B cell (primary cell): ENCODE measurements around the gene ANKDD1A. TPM values are rescaled to one million over a fixed set of nuclear protein-coding genes. Genes with fewer than 3 reads are reported as not detected.

Experiments used
- ATAC-seq: fragments of 200-7000 bp; cut with Tn5 transposase; one replicate; pipeline ENCODE4 v1.10.0; 2021; ENCODE audit warnings: low read depth, mild to moderate bottlenecking, moderate number of reproducible peaks, moderate library complexity
- CTCF ChIA-PET: fragments of 350-600 bp; sonication (Branson Sonifier 250); formaldehyde crosslinking; loops from one replicate; lab custom pipeline; 2021; ENCODE audit warnings: antibody characterized with exemption, inconsistent platforms; lab: Charles Lee
- POLR2A ChIA-PET: fragments of 350-600 bp; sonication (Branson Sonifier 250); formaldehyde crosslinking; loops from one replicate; lab custom pipeline; 2021; ENCODE audit warnings: antibody characterized with exemption; lab: Charles Lee
- DNase-seq: peaks from one replicate; pipeline ENCODE4 v3.0.0; 2013
- H2AFZ ChIP-seq: 2 replicates; pipeline ENCODE4 v1.6.1; 2012; ENCODE audit warnings: mild to moderate bottlenecking, low read depth, low read length; ENCODE audit not compliant: insufficient read depth, poor library complexity, severe bottlenecking
- H3K27ac ChIP-seq, 2 donors: 1 replicate in 1 of 2; 2 replicates in 1 of 2; pipeline ENCODE4 v1.5.1; 2012 to 2013; ENCODE audit warnings: low read length in 2 of 2, mild to moderate bottlenecking in 2 of 2, moderate library complexity in 1 of 2
- H3K27me3 ChIP-seq, 4 experiments: fragments of 200-600 bp in 1 of 4; sonication (generic) in 1 of 4; replicated peaks in 1 of 4; 1 replicate in 2 of 4; 2 replicates in 2 of 4; pipeline versions ENCODE4 v1.6.1 to v1.7.0; 2013 to 2016; ENCODE audit warnings: low read length in 3 of 4, mild to moderate bottlenecking in 2 of 4, mixed read lengths in 1 of 4, moderate library complexity in 1 of 4; ENCODE audit not compliant: insufficient read depth in 4 of 4, control insufficient read depth in 3 of 4; ENCODE audit errors: control extremely low read depth in 1 of 4
- H3K36me3 ChIP-seq, 2 experiments: replicated peaks in 1 of 2; 1 replicate in 1 of 2; 2 replicates in 1 of 2; pipeline versions ENCODE4 v1.6.1 to v1.7.1; 2013; ENCODE audit warnings: low read length in 1 of 2; ENCODE audit not compliant: insufficient read depth in 2 of 2, control insufficient read depth in 1 of 2; ENCODE audit errors: control extremely low read depth in 1 of 2, extremely low read depth in 1 of 2
- H3K4me1 ChIP-seq, 2 donors: fragments of 200-600 bp in 1 of 2; sonication (generic) in 1 of 2; 1 replicate in 1 of 2; 2 replicates in 1 of 2; pipeline versions ENCODE4 v1.5.1 to v1.6.1; 2013 to 2017; ENCODE audit warnings: low read length in 2 of 2; ENCODE audit not compliant: control insufficient read depth in 2 of 2, insufficient read depth in 2 of 2
- H3K4me2 ChIP-seq: replicated peaks from 2 replicates; pipeline ENCODE3; 2012; ENCODE audit warnings: mild to moderate bottlenecking, low read depth, low read length; ENCODE audit not compliant: poor library complexity, severe bottlenecking
- H3K4me3 ChIP-seq, 5 experiments: fragments of 200-600 bp in 1 of 5; sonication (generic) in 1 of 5; 1 replicate in 3 of 5; 2 replicates in 2 of 5; pipeline versions ENCODE4 v1.5.1 to v1.7.0; 2011 to 2016; ENCODE audit warnings: low read length in 4 of 5, mild to moderate bottlenecking in 4 of 5, low read depth in 2 of 5, control low read depth in 1 of 5, moderate library complexity in 1 of 5; ENCODE audit not compliant: insufficient read depth in 1 of 5; ENCODE audit errors: control extremely low read depth in 1 of 5, extremely low read depth in 1 of 5
- H3K79me2 ChIP-seq: fragments of 200-600 bp; sonication (generic); one replicate; pipeline ENCODE4 v1.6.0; 2016; ENCODE audit warnings: low read length; ENCODE audit not compliant: control insufficient read depth, insufficient read depth
- H3K9ac ChIP-seq: fragments of 200-600 bp; sonication (generic); 2 replicates; pipeline ENCODE4 v1.6.1; 2017; ENCODE audit warnings: mild to moderate bottlenecking, low read length, moderate library complexity
- H3K9me3 ChIP-seq, 3 donors: one replicate each; pipeline versions ENCODE4 v1.6.1 to v1.7.1; 2013; ENCODE audit warnings: low read length in 2 of 3; ENCODE audit not compliant: control insufficient read depth in 2 of 3, insufficient read depth in 1 of 3; ENCODE audit errors: control extremely low read depth in 1 of 3
- H4K20me1 ChIP-seq: 2 replicates; pipeline ENCODE4 v1.6.0; 2012; ENCODE audit warnings: mild to moderate bottlenecking, low read length; ENCODE audit not compliant: insufficient read depth, control insufficient read depth, poor library complexity, severe bottlenecking
- H3K27ac Mint-ChIP-seq: one replicate; pipeline ENCODE4 v1.8.0; 2021; ENCODE audit warnings: mixed read lengths
- H3K27me3 Mint-ChIP-seq: one replicate; pipeline ENCODE4 v1.8.0; 2021; ENCODE audit warnings: mixed read lengths
- H3K4me1 Mint-ChIP-seq: one replicate; pipeline ENCODE4 v1.8.0; 2021; ENCODE audit warnings: mixed read lengths
- H3K4me3 Mint-ChIP-seq: one replicate; pipeline ENCODE4 v1.8.0; 2021; ENCODE audit warnings: mixed read lengths
- H3K9me3 Mint-ChIP-seq: one replicate; pipeline ENCODE4 v1.8.0; 2022; ENCODE audit warnings: mixed read lengths; ENCODE audit not compliant: insufficient read depth
- CTCF ChIP-seq: fragments of 200-600 bp; IDR thresholded peaks from one replicate; pipeline ENCODE4 v1.8.0; 2022; ENCODE audit warnings: antibody characterized with exemption, mild to moderate bottlenecking
- EZH2 ChIP-seq: IDR thresholded peaks from 2 replicates; pipeline ENCODE4 v1.6.1; 2012; ENCODE audit warnings: borderline replicate concordance, low read depth, mild to moderate bottlenecking, moderate library complexity, low read length; ENCODE audit not compliant: insufficient read depth, poor library complexity, severe bottlenecking
- WGBS: methylation state at CpG from one replicate; pipeline ENCODE4 v1.1.5; 2013; ENCODE audit warnings: missing lambda C conversion rate; ENCODE audit not compliant: insufficient coverage; 5-methylcytosine and 5-hydroxymethylcytosine counted together
- intact Hi-C: fragments of 100-400 bp; cut with micrococcal nuclease; formaldehyde crosslinking; loops from one replicate; pipeline ENCODE4 v1.10.0; 2022
- polyA plus RNA-seq: library from polyadenylated mRNA; depleted of rRNA; stranded (reverse); fragments of >200 nt; gene quantifications from 2 replicates; pipeline ENCODE4 v1.2.3, GENCODE V29; 2012
- total RNA-seq, 2 donors: library from RNA; stranded (reverse); fragments of 120-200 nt in 1 of 2; gene quantifications; 1 replicate in 1 of 2; 2 replicates in 1 of 2; pipeline versions ENCODE4 v1.2.3 to v1.2.4, GENCODE V29; 2013 to 2022

The ANKDD1A gene
- total and polyA plus RNA-seq, 2 donors (not counting 1 experiment from before 2014, with no cell fraction given) = 2.6 to 2.7 TPM

- H3K27me3 ChIP-seq = no peaks in the 10 kb centered on the region
- 2% methylated on average over 13 of the region's 20 CpGs for WGBS
- Mint-ChIP-seq H3K4me1 (peaks cover 68% of the 10 kb centered on the region), H3K27ac (peak overlapping the region; percentile 99), H3K27me3 (no peaks in the 10 kb centered on the region), H3K9me3 (no peaks in the 10 kb centered on the region), H3K4me3 (peak overlapping the region; percentile 90)
- intact Hi-C loops = loop anchor here (1.0 to 10.0 kb wide), 8 partner anchors 11 to 410 kb away; partner anchors contain the start of genes CLPX, PIF1, PLEKHO2 and RNU5B-1
- H3K79me2 ChIP-seq = no peaks in the 10 kb centered on the region
- CTCF ChIA-PET = interaction anchor here (0.6 to 7.1 kb wide), 26 partner anchors 9 to 410 kb away, joined by 3 to 81 read pairs (median 4); partner anchors contain the start of genes PIF1, PLEKHO2, RNU5B-1 and SPG21
- peak overlapping the region; percentile 86 to 94 for H3K27ac ChIP-seq
- no peaks in the 10 kb centered on the region for H4K20me1 ChIP-seq
- ATAC-seq (peak; percentile 44), DNase-seq (peak; percentile 87)
- POLR2A ChIA-PET = interaction anchor here (0.8 to 2.9 kb wide), 15 partner anchors 10 to 801 kb away, joined by 3 to 32 read pairs (median 5); partner anchors contain the start of genes CIAO2A, CLPX, PIF1 and PLEKHO2
- H3K4me3 ChIP-seq = peak overlapping the region; percentile 32 to 71 (median 37)
- H3K9ac ChIP-seq = peak overlapping the region; percentile 73
- H2AFZ ChIP-seq = peak overlapping the region; percentile 71
- TF ChIP-seq CTCF (no peak), EZH2 (no peak)
- no peaks in the 10 kb centered on the region for H3K9me3 ChIP-seq
- peaks cover 50 to 65% of the 10 kb centered on the region in 2 donors for H3K4me1 ChIP-seq
- peak overlapping the region; percentile 95 for H3K4me2 ChIP-seq
- no peaks in the 10 kb centered on the region for H3K36me3 ChIP-seq
Observed at GRCh38 chr15:64894395-64895056, 17.2 kb upstream of the ANKDD1A start.
